CD4-positive, alpha-beta T cell (primary cell): ENCODE measurements around the gene IRAK2. TPM values are rescaled to one million over a fixed set of nuclear protein-coding genes. Genes with fewer than 3 reads are reported as not detected.
"Not testable (repeated sequence)": the region's sequence is repeated elsewhere in the genome, so short reads cannot be mapped to it uniquely, and the experiment has no call there.

Experiments
- ATAC-seq: fragments of 200-7000 bp; cut with Tn5 transposase; one replicate; pipeline ENCODE4 v1.10.0; 2022; ENCODE audit warnings: mild to moderate bottlenecking; ENCODE audit not compliant: poor library complexity
- CTCF ChIA-PET: fragments of 350-600 bp; sonication (Branson Sonifier 250); formaldehyde crosslinking; loops from one replicate; lab custom pipeline; 2021; ENCODE audit warnings: antibody characterized with exemption, inconsistent platforms; lab: Charles Lee
- POLR2A ChIA-PET: fragments of 350-600 bp; sonication (Branson Sonifier 250); formaldehyde crosslinking; loops from one replicate; lab custom pipeline; 2021; ENCODE audit warnings: antibody characterized with exemption, inconsistent platforms; lab: Charles Lee
- DNase-seq, 14 experiments: peaks; one replicate each; pipeline ENCODE4 v3.0.0-alpha.2; 2013 to 2020; ENCODE audit warnings: mixed read lengths in 2 of 14
- H3K27ac ChIP-seq, 2 donors: one replicate each; pipeline versions ENCODE4 v1.5.1 to v1.7.0; 2013; ENCODE audit warnings: low read length in 2 of 2, low read depth in 1 of 2, mild to moderate bottlenecking in 1 of 2
- H3K27me3 ChIP-seq, 2 experiments: 1 replicate in 1 of 2; 2 replicates in 1 of 2; pipeline versions ENCODE4 v1.6.1 to v1.7.0; 2013; ENCODE audit warnings: low read length in 2 of 2, control low read depth in 1 of 2, mild to moderate bottlenecking in 1 of 2, moderate library complexity in 1 of 2; ENCODE audit not compliant: insufficient read depth in 2 of 2, control insufficient read depth in 1 of 2
- H3K36me3 ChIP-seq: one replicate; pipeline ENCODE4 v1.6.1; 2013; ENCODE audit warnings: low read length, control low read depth; ENCODE audit not compliant: insufficient read depth
- H3K4me1 ChIP-seq: one replicate; pipeline ENCODE4 v1.6.1; 2013; ENCODE audit warnings: low read length, control low read depth; ENCODE audit not compliant: insufficient read depth
- H3K4me3 ChIP-seq: one replicate; pipeline ENCODE4 v1.5.1; 2013; ENCODE audit warnings: mild to moderate bottlenecking, low read length, moderate library complexity
- H3K9me3 ChIP-seq, 2 experiments: 1 replicate in 1 of 2; 2 replicates in 1 of 2; pipeline versions ENCODE4 v1.6.1 to v1.7.0; 2013; ENCODE audit warnings: low read length in 2 of 2, mild to moderate bottlenecking in 2 of 2, control low read depth in 1 of 2, moderate library complexity in 1 of 2; ENCODE audit not compliant: control insufficient read depth in 1 of 2, insufficient read depth in 1 of 2
- H3K27ac Mint-ChIP-seq: one replicate; pipeline ENCODE4 v1.8.0; 2020; ENCODE audit warnings: mixed read lengths
- H3K27me3 Mint-ChIP-seq: one replicate; pipeline ENCODE4 v1.8.0; 2021; ENCODE audit warnings: mixed read lengths
- H3K36me3 Mint-ChIP-seq: one replicate; pipeline ENCODE4 v1.8.0; 2021; ENCODE audit warnings: low read depth, mixed read lengths
- H3K4me1 Mint-ChIP-seq: one replicate; pipeline ENCODE4 v1.8.0; 2021; ENCODE audit warnings: low read depth, mixed read lengths
- H3K4me3 Mint-ChIP-seq: one replicate; pipeline ENCODE4 v1.8.0; 2020; ENCODE audit warnings: mild to moderate bottlenecking, mixed read lengths
- H3K9me3 Mint-ChIP-seq: one replicate; pipeline ENCODE4 v1.8.0; 2020; ENCODE audit warnings: mixed read lengths
- CTCF ChIP-seq: fragments of 200-600 bp; IDR thresholded peaks from one replicate; pipeline ENCODE4 v1.8.0; 2022; ENCODE audit warnings: antibody characterized with exemption, mild to moderate bottlenecking
- intact Hi-C, 2 experiments: fragments of 100-400 bp; cut with DNase I in 1 of 2; cut with micrococcal nuclease in 1 of 2; formaldehyde crosslinking; loops; one replicate each; pipeline versions ENCODE4 v1.15.1 to v1.9.0; 2023 to 2025; cut with DNase I, micrococcal nuclease
- total RNA-seq, 174 experiments: library from RNA in 2 of 174; stranded (reverse) in 2 of 174; gene quantifications; one replicate each; pipeline ENCODE4 v1.2.3 and lab custom pipeline; 2021 to 2026

The IRAK2 gene
- total RNA-seq, 2 experiments from 2014 or later, result 1.4 to 1.6 TPM

GRCh38 chr3:10173926-10174435, 9.3 kb downstream of the IRAK2 start:
- H3K4me3 Mint-ChIP-seq, result no peak overlapping the region
- H3K4me1 ChIP-seq, result peaks cover 11% of the 10 kb centered on the region
- no peaks in the 10 kb centered on the region for H3K27me3 ChIP-seq
- peaks cover 16% of the 10 kb centered on the region for H3K36me3 Mint-ChIP-seq
- TF ChIP-seq CTCF, result no peak
- CTCF ChIA-PET, result interaction anchor here (1.3 kb wide), 1 partner anchor 9 kb away, joined by 4 read pairs; no protein-coding TSS in a partner anchor
- H3K27ac ChIP-seq, result no peak overlapping the region
- H3K27me3 Mint-ChIP-seq, result no peaks in the 10 kb centered on the region
- peaks cover 3 to 4% of the 10 kb centered on the region in 2 experiments for H3K9me3 ChIP-seq
- H3K9me3 Mint-ChIP-seq, result peaks cover 1% of the 10 kb centered on the region
- ATAC-seq (no peak), DNase-seq (peak in 2 of 14 experiments; percentile 71 to 82)
- H3K4me1 Mint-ChIP-seq, result peaks cover 9% of the 10 kb centered on the region
- H3K4me3 ChIP-seq, result no peak overlapping the region
- POLR2A ChIA-PET, result interaction anchor here (2.1 kb wide), 1 partner anchor 20 kb away, joined by 7 read pairs; no protein-coding TSS in a partner anchor
- intact Hi-C loops, result no loop called here
- no peaks in the 10 kb centered on the region for H3K36me3 ChIP-seq
- H3K27ac Mint-ChIP-seq, result peak overlapping the region; percentile 56

GRCh38 chr3:10175334-10175733, 10.6 kb downstream of the IRAK2 start:
- H3K36me3 Mint-ChIP-seq, result peaks cover 19% of the 10 kb centered on the region
- H3K27ac ChIP-seq, H3K27me3 Mint-ChIP-seq, H3K27me3 ChIP-seq, H3K9me3 ChIP-seq, H3K4me1 Mint-ChIP-seq, H3K27ac Mint-ChIP-seq, H3K9me3 Mint-ChIP-seq, intact Hi-C loops, ATAC-seq, H3K4me3 Mint-ChIP-seq, H3K4me3 ChIP-seq, DNase-seq, H3K36me3 ChIP-seq: not testable (repeated sequence)
- CTCF ChIA-PET, result interaction anchor here (0.9 kb wide), 1 partner anchor 24 kb away, joined by 3 read pairs; no protein-coding TSS in a partner anchor
- POLR2A ChIA-PET, result interaction anchor here (0.6 kb wide), 1 partner anchor 27 kb away, joined by 3 read pairs; no protein-coding TSS in a partner anchor
- peaks cover 11% of the 10 kb centered on the region for H3K4me1 ChIP-seq

- ChIA-PET POLR2A (interaction anchor here (2.9 kb wide), 1 partner anchor 18 kb away, joined by 9 read pairs; no protein-coding TSS in a partner anchor), CTCF (interaction anchor here (0.9 kb wide), 1 partner anchor 23 kb away, joined by 3 read pairs; no protein-coding TSS in a partner anchor)
- peaks cover 19% of the 10 kb centered on the region for H3K36me3 Mint-ChIP-seq
- H3K27ac Mint-ChIP-seq, H3K36me3 ChIP-seq, H3K27me3 ChIP-seq, H3K4me1 ChIP-seq, H3K4me3 ChIP-seq, H3K27ac ChIP-seq, DNase-seq, H3K9me3 Mint-ChIP-seq, H3K9me3 ChIP-seq, H3K4me3 Mint-ChIP-seq, intact Hi-C loops, H3K4me1 Mint-ChIP-seq, H3K27me3 Mint-ChIP-seq, ATAC-seq: not testable (repeated sequence)
These were observed 11.4 kb downstream of the IRAK2 start for GRCh38 chr3:10176150-10176549.

GRCh38 chr3:10177737-10178136, 13.0 kb downstream of the IRAK2 start:
- Mint-ChIP-seq H3K27ac (no peak overlapping the region), H3K4me3 (no peak overlapping the region), H3K9me3 (no peaks in the 10 kb centered on the region), H3K4me1 (peaks cover 12% of the 10 kb centered on the region), H3K27me3 (no peaks in the 10 kb centered on the region), H3K36me3 (peaks cover 17% of the 10 kb centered on the region)
- POLR2A ChIA-PET, result interaction anchor here (1.5 to 2.9 kb wide), 2 partner anchors 8 to 16 kb away, joined by 4 to 9 read pairs; no protein-coding TSS in a partner anchor
- no peak for TF ChIP-seq CTCF
- H3K27me3 ChIP-seq, result no peaks in the 10 kb centered on the region
- no peak for DNase-seq
- CTCF ChIA-PET, result interaction anchor here (0.8 to 1.0 kb wide), 2 partner anchors 13 to 15 kb away, joined by 3 read pairs; no protein-coding TSS in a partner anchor
- peaks cover 2% of the 10 kb centered on the region for H3K36me3 ChIP-seq
- ATAC-seq, result no peak
- intact Hi-C loops, result no loop called here
- no peaks in the 10 kb centered on the region for H3K9me3 ChIP-seq
- H3K4me1 ChIP-seq, result peaks cover 7% of the 10 kb centered on the region
- no peak overlapping the region for H3K27ac ChIP-seq
- no peak overlapping the region for H3K4me3 ChIP-seq
